GM18511 (cell line): Measurements from ENCODE around the gene SLC47A1.
"Not testable (repeated sequence)": the region's sequence is repeated elsewhere in the genome, so short reads cannot be mapped to it uniquely, and the experiment has no call there.

ENCODE experiments used
- ATAC-seq: cut with Tn5 transposase; IDR thresholded peaks from one replicate; pipeline ENCODE4 v1.9.1; 2021; ENCODE audit warnings: mild to moderate bottlenecking, moderate library complexity; ENCODE audit not compliant: unreplicated experiment

SLC47A1 gene, protein sequence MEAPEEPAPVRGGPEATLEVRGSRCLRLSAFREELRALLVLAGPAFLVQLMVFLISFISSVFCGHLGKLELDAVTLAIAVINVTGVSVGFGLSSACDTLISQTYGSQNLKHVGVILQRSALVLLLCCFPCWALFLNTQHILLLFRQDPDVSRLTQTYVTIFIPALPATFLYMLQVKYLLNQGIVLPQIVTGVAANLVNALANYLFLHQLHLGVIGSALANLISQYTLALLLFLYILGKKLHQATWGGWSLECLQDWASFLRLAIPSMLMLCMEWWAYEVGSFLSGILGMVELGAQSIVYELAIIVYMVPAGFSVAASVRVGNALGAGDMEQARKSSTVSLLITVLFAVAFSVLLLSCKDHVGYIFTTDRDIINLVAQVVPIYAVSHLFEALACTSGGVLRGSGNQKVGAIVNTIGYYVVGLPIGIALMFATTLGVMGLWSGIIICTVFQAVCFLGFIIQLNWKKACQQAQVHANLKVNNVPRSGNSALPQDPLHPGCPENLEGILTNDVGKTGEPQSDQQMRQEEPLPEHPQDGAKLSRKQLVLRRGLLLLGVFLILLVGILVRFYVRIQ

DNA sequence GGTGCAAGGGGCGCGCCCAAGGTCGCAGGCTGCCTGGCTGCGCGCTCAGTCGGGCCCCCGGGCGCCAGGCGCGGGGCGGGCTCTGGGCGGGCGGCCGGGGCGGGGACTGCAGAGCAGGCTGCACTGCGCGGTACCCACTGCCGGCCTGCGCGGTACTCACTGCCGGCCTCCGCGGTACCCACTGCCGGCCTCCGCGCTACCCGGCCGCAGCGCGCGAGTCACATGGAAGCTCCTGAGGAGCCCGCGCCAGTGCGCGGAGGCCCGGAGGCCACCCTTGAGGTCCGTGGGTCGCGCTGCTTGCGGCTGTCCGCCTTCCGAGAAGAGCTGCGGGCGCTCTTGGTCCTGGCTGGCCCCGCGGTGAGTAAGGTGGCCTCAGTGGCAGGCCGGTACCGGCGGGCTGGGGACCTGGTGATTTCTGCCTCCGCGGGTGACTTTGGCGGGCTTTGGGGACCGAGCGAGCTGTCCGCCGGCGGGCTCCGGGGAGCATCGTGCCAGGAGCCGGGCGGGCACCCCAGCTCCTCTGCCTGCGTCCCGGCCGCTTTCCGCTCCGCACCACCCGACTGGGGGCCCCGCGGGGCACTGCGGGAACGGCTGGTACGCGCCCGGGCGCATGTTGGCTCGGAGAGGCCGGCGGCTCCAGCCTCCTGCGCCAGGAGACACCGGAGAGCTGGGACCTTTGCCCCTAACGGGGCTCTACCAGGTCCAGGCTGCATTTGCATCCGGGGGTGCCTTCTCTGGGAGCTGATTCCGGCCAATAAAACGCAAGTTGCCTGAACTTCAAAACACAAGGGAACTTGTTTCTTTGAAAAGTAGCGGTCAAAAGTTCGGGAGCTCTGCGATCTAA lies at the start of gene SLC47A1:
Gene SLC47A1, plus strand, starts transcription at position 137 of the 844 bp plus-strand sequence. Its CDS starts 86 bp downstream, at position 223.
- no peak for ATAC-seq

DNA sequence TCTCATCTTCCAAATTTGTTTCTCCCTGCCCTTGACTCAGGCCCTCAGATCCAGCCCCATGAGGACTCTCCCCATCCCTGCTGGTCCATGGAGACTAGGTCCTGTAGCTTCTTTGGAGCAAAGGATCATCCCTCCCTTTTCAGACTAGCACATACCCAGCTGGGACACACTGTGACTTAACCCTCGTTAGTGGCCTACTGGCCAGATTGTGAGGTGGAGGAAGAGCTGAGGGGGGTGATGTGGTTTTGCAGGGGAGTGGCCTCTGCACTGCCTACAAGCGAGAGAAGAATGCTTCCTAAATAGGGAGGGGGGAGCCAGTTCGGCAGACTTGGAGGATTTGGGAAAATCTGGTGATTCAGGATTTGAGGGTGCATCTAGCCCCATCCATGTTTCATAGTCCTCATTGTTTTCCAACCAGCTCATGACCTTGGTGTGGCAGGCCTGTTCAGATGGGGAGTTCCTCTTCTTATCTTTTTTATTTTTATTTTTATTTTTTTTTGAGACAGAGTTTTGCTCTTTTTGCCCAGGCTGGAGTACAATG lies 47.8 kb upstream of the SLC47A1 start:
- ATAC-seq: no peak

DNA sequence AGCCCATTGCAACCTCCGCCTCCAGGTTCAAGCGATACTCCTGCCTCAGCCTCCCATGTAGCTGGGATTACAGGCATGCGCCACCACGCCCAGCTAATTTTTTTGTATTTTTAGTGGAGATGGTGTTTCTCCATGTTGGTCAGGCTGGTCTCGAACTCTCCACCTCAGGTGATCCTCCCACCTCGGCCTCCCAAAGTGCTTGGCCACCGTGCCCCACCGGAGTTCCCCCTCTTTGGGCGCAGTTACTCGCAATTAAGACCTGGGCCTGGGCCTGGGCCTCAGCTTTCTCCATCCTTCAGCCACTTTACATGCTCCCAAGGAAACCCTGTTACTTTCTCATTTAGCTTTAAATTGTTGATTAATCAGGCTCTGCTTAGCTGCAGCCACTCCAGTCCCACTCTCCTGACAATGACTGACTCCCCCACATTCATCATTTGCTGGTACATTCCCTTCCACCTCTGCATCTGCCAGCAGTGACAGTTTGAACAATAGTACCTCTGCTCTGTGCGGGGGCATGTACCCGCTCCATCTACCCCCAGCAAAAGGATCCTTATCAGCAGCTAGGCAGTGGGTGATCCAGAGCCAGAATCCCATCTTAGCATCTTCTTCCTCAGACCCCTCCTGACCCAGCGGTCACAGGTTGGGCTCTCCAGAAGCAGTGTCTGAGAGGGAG lies 47.2 kb upstream of the SLC47A1 start:
- ATAC-seq: no peak

DNA sequence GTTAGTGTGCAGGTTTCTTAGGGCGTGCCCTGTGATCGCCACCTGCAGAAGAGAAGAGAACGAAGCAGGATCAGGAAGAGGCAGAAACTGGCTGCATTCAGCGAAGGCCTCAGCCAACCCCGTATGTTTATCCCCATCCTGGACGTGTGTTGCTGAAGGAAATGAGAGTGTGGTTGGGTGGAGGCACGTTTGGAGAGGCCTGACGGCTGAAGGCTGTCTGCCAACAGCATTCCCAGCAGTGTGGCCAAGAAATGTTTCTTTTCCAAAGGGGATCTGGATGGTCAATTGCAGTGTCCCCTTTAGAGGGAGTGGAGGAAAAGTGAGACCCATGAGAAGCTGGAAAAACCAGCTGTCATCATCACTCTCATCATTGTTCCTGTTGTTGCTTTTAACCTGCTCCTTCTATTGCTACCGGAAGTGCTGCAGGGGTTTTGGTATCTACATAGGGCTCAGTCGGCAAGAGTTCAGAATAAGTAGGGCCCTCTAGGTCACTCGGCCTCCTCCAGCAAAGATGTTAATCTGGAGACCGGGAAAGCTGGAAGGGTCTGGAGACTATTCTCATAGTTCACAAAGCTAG lies 46.5 kb upstream of the SLC47A1 start:
- no peak for ATAC-seq

DNA sequence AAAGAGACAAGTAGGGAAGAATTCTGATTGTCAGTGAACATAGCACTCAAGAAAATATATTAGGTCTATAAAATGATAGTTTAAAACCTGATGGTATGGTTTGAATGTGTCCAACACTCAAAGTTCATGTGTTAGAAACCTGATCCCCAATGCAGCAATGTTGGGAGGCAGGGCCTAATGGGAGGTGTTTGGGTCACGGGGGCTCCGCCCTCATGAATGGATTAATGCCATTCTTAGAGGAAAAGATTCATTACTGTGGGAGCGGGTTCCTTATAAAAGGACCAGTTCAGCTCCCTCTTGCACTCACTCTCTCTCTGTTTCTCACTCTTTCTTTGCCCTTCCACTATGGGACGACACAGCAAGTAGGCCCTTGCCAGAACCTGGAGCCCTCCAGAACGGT lies 41.5 kb upstream of the SLC47A1 start:
- no peak for ATAC-seq

DNA sequence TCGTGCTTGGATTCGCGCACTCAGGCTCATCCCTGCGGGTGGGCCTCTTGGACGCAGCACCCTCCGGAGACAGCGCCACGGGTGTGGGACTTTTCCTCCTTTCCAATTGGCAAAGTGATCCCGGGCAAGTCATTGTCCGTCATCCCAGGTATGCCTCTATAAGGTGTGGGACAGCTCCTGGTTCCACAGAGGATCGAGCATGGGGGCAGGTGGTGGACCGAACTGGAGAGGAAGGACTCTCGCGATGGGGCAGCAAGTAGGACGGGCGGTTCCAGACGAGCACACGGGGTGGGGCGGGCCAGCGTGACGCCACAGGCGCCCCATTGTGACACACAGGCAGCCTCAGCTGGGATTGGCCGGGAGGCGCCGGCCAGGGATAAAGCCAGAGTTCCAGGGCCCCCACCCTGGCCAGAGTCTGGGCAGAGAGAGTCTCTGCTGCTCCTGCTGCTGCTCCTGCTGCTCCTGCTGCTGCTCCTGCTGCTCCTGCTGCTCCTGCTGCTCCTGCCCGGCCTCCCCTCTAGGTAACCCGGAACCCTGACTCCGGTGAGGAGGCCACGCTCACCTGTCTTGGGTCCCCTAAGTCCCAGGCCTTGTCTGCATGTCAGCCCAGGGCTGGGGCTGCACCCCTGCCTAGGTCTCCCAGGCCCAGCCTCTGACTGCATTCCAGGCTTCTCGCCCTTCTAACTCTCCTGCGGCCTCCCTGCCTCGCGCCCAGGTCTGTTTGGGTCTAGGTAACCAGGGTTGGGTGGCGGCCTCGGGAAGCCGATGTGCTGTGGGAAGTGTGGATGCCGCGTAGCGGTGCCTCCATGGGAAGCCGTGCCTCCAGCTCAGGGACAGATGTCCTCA lies 38.5 kb upstream of the SLC47A1 start:
- no peak for ATAC-seq

DNA sequence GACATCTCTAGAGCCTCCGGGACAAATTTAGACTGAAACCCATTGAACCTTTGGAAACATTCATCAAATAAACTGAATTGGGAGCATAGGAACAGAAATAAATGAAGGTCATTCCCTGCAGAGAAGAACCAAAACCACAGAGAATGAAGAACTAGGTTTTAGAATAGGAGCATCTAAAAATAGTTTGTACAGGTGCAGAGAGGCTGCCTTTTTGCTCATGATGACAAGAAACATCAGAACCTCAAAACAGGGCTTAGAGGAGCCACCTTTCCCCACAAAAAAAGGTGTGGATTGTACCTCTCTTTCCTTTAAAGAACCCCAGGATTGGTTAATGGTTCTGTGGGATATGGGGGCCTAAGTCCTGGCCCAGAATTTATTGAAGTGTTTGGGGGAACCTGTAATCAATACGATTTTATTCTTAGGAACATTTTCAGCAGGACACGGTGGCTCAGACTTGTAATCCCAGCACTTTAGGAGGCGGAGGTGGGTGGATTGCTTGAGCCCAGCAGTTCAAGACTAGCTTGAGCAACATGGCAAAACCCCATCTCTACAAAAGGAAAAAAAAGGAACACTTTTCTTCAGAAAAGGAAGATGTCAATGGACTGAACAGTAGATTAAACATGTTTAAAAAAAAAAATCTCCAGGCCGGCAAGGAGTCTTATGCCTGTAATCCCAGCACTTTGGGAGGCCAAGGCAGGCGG lies 37.7 kb upstream of the SLC47A1 start:
- no peak for ATAC-seq

DNA sequence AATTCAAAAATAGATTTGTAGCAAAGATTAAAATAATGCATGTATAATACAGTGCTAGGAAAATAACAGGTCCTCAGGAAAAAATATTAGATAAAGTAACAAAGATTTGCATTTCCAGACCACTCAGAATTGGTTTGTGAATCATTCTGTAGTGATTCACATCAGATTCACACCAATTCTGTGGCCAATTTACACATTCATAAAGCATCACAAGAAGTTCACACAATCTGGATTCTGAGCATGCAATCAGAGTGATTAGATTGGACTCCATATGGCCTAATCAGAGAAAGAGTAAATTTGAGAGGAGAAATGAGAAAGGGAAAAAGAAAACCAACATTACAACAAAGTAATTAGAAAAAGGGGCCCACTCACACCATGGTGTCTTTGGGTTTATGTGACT lies 36.0 kb upstream of the SLC47A1 start:
- no peak for ATAC-seq

DNA sequence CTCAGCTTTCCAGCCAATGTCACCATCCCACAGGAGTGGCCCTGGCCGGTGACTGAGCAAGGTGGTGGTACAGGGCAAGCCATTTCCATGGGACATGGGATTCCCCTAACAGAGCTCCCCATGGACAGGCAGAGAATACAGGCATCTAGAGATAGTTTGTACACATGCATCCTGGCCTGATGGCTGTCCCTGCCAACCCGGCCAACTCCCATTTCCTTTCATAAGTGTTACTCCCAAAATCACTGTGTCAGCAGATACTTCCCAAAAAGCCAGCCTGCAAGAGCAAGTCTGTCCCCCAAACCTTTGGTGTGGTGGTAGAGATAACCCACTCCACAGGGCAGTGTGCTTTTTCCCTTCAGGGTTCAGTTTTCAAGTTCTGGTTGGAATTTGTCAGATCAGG lies 32.4 kb upstream of the SLC47A1 start:
- ATAC-seq: no peak

DNA sequence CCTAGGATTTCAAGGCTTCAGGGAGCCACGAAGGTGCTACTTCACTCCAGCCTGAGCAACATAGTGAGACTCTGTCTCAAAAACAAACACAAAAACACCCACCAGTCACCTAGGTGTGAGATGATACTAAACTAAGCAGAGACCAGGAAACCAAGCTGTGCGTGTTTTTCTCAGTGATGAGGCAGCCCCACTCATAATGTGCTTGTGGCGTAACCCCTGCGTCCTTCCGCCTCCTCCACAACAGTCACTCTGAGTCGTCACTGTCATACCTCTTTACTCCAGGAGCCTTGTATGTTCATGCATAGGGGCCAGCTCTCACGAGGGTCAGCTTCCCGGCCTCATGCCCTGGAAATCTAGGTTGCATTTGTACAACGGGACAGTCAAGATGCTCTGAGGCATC lies 31.1 kb upstream of the SLC47A1 start:
- no peak for ATAC-seq

DNA sequence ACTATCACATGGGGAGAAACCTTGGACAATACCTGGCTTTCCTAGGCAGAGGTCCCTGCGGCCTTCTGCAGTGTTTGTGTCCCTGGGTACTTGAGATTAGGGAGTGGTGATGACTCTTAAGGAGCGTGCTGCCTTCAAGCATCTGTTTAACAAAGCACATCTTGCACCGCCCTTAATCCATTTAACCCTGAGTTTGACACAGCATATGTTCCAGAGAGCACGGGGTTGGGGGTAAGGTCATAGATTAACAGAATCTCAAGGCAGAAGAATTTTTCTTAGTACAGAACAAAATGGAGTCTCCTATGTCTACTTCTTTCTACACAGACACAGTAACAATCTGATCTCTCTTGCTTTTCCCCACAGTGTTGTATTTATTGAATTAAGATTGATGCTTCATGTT lies 28.1 kb upstream of the SLC47A1 start:
- not testable (repeated sequence) for ATAC-seq

DNA sequence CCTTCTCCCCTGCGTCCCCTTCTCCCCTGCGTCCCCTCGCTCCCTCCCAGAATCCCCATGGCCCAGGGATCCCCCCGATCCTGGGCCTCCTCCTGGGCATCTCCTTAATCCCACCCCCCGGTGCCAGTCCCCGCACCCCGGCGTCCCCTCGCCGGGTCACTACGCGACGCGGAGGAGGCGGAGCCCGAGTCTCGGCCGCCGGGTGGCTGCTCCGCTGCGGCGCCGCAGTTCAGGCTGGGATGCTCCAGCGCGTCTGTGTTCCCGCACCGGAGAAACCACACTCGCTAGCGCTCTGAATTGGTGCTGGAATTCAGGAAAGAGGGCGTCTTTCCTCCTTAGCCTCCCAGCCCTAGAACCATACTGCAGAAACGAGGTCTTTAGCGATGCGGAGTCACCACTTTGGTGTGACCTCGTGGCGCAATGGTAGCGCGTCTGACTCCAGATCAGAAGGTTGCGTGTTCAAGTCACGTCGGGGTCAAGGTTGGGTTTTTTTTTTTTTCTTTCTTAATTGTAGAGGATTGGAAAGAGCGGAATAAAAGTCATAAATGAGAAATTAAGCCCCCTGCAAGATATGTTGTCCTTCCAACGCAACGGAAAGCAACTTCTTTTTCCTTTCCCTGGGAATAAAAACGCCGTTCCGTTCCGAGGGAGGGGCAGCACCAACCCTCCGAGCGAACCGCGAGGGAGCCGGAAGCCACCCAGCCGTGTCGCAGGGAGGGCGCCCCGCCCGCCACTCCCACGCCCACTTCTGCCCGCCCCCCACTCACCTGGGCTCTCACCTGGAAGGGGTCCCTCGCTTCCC lies 25.7 kb upstream of the SLC47A1 start:
- ATAC-seq: peak; percentile 70

DNA sequence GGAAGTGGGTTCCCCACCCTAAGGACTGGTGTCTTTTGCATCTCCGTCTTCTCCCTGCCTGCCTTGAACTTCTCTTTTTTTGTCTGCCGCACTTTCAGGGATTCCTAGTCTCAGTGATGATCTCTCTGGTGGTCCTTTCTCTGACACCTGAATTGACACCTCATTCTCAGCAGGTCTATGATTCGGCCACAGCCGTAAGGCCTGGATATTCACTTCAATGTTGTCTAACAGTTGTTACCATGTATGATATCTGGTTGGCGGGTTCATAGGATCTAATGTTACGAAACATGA lies 25.1 kb upstream of the SLC47A1 start:
- ATAC-seq: no peak

DNA sequence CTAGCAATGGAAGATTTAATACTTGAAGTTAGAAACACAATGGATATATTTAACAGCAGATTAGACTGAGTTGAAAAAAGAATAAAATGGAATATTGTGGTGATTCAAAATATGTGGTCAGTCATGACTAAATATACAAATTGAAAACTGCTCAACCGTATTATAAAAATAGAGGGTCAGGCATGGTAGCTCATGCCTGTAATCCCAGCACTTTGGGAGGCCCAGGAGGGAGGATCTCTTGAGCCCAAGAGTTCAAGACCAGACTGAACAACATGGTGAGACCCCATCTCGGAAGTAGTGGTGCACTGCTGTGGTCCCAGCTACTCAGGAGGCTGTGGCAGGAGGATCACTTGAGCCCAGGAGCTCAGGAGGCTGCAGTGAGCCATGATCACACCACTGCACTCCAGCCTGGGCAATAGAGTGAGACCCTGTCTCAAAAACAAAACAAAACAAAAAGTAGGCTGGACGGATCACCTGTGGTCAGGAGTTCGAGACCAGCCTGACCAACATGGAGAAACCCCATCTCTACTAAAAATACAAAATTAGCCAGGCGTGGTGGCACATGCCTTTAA lies 24.3 kb upstream of the SLC47A1 start:
- ATAC-seq: not testable (repeated sequence)

DNA sequence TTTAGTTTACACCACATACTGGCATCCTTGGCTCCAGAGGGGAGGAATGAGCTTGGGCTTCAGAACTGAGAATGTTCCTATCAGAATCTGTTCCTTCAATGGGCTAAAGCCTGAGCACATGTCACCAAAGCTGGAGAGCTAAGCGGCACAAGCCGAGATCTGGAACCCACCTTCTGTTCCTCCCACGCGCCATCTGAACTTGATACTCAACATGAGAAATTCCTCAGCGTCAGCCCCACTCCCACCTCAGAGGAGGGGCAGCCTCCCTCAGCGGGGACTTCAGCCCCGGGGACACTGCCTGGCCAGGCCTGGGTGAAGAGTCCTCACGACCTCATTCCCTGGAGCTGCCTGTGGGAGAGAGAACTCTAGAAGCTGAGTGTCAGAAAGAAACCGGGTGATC lies 22.8 kb upstream of the SLC47A1 start:
- ATAC-seq: no peak

DNA sequence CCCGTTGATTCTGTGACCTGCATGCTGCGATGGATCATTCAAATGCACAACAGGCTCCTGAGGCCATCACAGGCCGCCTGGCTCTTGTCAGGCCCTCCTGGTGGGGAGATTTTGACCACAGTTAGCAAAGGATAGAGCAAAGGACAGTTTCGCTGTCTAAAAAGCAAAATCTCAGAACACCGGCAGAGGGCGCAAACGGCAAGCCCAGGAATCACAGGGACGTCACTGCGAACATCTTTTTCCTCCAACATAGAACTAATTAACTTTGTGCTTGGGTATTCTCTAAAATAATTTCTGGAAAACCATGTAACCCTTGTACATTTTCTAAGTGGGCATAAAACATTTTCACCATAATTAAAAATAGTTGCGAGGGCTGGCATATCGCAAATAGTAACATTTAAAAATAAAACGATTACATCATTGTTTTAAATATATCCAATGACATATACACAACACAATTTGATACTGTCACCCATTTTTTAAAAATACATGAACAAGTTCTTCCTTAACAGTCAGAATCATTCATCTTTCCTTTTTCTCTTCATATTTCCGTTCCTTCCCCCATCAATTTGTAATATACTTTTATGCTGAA lies 19.7 kb upstream of the SLC47A1 start:
- ATAC-seq: no peak

DNA sequence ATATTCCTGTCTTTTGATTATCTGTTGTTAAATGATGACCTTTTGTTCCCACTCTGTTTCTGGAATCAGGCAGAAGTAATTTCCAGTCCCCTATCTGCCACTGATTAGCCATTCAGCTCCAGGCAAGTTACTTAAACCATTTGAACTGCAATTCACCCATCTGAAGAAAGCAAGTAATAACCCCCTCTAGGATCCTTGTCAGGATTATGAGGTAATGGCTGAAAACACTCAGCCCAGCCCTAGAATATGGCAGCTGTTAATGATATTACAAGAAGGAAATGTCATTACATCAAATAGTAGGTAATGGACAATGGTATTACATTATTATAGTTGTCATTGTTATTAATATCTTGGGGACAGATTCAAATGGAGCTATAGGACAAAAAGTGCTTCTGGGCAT lies 16.0 kb upstream of the SLC47A1 start:
- ATAC-seq: no peak
